HG02588 (cell line): ENCODE measurements around the gene KCNK18.

Experiments used
- ATAC-seq: cut with Tn5 transposase; IDR thresholded peaks from one replicate; pipeline ENCODE4 v1.9.1; 2021; ENCODE audit warnings: mild to moderate bottlenecking, moderate library complexity; ENCODE audit not compliant: unreplicated experiment

The KCNK18 gene

GRCh38 chr10:117197189-117197588 is at the start of gene KCNK18:
Gene KCNK18, plus strand, starts transcription at chr10:117197489. Its CDS starts 0 bp downstream, at chr10:117197489.
- no peak for ATAC-seq

GRCh38 chr10:117148284-117148683 is 49.0 kb upstream of the KCNK18 start:
- no peak for ATAC-seq

- ATAC-seq = no peak
These were observed 44.6 kb upstream of the KCNK18 start for GRCh38 chr10:117152668-117153067.

- no peak for ATAC-seq
These were observed 39.0 kb upstream of the KCNK18 start for GRCh38 chr10:117158297-117158696.

- ATAC-seq = no peak
These were observed 37.9 kb upstream of the KCNK18 start for GRCh38 chr10:117159390-117159789.

GRCh38 chr10:117160567-117160966 is 36.7 kb upstream of the KCNK18 start:
- no peak for ATAC-seq

GRCh38 chr10:117161386-117162033 is 35.8 kb upstream of the KCNK18 start:
- ATAC-seq = no peak

- ATAC-seq = no peak
These were observed 34.9 kb upstream of the KCNK18 start for GRCh38 chr10:117162093-117163060.

GRCh38 chr10:117163061-117163953 is 34.0 kb upstream of the KCNK18 start:
- ATAC-seq = no peak

- no peak for ATAC-seq
These were observed 33.2 kb upstream of the KCNK18 start for GRCh38 chr10:117163954-117164548.

GRCh38 chr10:117164592-117165537 is 32.4 kb upstream of the KCNK18 start:
- no peak for ATAC-seq

- ATAC-seq = no peak
These were observed 31.5 kb upstream of the KCNK18 start for GRCh38 chr10:117165538-117166417.

- ATAC-seq = no peak
These were observed 30.6 kb upstream of the KCNK18 start for GRCh38 chr10:117166418-117167345.

- no peak for ATAC-seq
These were observed 29.9 kb upstream of the KCNK18 start for GRCh38 chr10:117167346-117167788.

- ATAC-seq = peak; percentile 91
These were observed 29.3 kb upstream of the KCNK18 start for GRCh38 chr10:117167789-117168674.

- no peak for ATAC-seq
These were observed 28.6 kb upstream of the KCNK18 start for GRCh38 chr10:117168729-117169128.
